AG09309 (cell line): ENCODE data around the gene ACSF2.

Experiments used
- DNase-seq: peaks from one replicate; pipeline ENCODE4 v3.0.0-alpha.2; 2010; ENCODE audit warnings: low read depth
- H3K4me3 ChIP-seq: 2 replicates; pipeline ENCODE4 v1.5.1; 2011; ENCODE audit warnings: mild to moderate bottlenecking, low read depth, low read length, moderate library complexity; ENCODE audit not compliant: control insufficient read depth
- CTCF ChIP-seq: IDR thresholded peaks from 2 replicates; pipeline ENCODE4 v1.5.1; 2011; ENCODE audit warnings: mild to moderate bottlenecking, low read depth, low read length, inconsistent platforms; ENCODE audit not compliant: insufficient read depth, control insufficient read depth; ENCODE audit errors: missing control alignments

Gene ACSF2

DNA sequence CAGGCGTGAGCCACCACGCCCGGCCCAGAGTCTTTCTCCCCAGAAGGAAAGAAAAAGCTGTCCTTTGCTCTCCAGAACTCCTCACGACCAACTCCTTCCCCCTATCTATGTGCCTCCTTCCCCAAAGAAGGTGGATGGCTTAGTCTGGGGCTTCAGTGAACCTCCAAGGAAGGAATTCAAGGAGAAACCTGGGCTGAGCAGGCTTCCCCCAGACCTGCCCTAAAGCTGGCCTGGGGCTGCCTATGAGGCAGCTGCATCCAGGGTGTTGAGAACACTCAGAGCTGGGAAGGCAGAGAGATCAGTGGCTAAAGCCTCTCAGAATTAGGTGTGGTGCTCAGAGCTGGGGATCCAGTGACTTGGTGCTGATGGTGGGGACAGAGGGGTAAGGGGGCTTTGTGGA lies 3.8 kb downstream of the ACSF2 start:
- TF ChIP-seq CTCF = no peak
- no peak overlapping the region for H3K4me3 ChIP-seq
- no peak for DNase-seq

GRCh38 chr17:50430821-50431618 lies 5.0 kb downstream of the ACSF2 start:
- H3K4me3 ChIP-seq = no peak overlapping the region
- no peak for TF ChIP-seq CTCF
- DNase-seq = no peak

- TF ChIP-seq CTCF = no peak
- DNase-seq = no peak
- H3K4me3 ChIP-seq = no peak overlapping the region
Observed at GRCh38 chr17:50432125-50432762, 6.2 kb downstream of the ACSF2 start.

DNA sequence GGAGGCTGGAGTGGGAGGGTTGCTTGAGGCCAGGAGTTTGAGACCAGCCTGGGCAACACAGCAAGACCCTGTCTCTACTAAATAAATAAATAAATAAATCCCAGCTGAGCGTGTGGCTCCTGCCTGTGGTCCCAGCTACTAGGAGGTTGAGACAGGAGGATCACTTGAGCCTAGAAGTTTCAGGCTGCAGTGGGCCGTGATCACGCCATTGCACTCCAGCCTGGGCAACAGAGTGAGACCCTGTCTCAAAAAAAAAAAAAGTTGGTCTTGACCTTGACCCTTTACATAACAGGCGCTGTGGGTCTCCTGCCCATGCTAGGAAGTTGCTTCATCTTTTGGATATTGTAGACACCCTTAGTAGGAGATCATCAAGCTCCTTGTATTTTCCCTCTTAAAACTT lies 11.4 kb downstream of the ACSF2 start:
- no peak for DNase-seq
- TF ChIP-seq CTCF = no peak

GRCh38 chr17:50439008-50439407 lies 13.0 kb downstream of the ACSF2 start:
- TF ChIP-seq CTCF = no peak
- no peak for DNase-seq
- no peak overlapping the region for H3K4me3 ChIP-seq

More for the DNA sequence above, 11.4 kb downstream of the ACSF2 start:
- H3K4me3 ChIP-seq = no peak overlapping the region

- no peak for DNase-seq
- no peak overlapping the region for H3K4me3 ChIP-seq
- TF ChIP-seq CTCF = no peak
Observed at GRCh38 chr17:50440172-50440837, 14.3 kb downstream of the ACSF2 start.
